NCI-H82 treated with DMSO at 0.1 percent for 48 hours (cell line): ENCODE data around the gene MAML3.

Experiments
- DNase-seq: peaks from one replicate; lab custom pipeline; 2025; ENCODE audit not compliant: unreplicated experiment; lab: John Stamatoyannopoulos, UW

MAML3 gene

GRCh38 chr4:139878050-139878449 lies 275.9 kb downstream of the MAML3 start:
- no peak for DNase-seq

- no peak for DNase-seq
Measured at GRCh38 chr4:139876337-139876941, 277.5 kb downstream of the MAML3 start.

- no peak for DNase-seq
Measured at GRCh38 chr4:139875411-139875825, 278.6 kb downstream of the MAML3 start.

GRCh38 chr4:139873111-139873860 lies 280.7 kb downstream of the MAML3 start:
- DNase-seq = no peak

DNA sequence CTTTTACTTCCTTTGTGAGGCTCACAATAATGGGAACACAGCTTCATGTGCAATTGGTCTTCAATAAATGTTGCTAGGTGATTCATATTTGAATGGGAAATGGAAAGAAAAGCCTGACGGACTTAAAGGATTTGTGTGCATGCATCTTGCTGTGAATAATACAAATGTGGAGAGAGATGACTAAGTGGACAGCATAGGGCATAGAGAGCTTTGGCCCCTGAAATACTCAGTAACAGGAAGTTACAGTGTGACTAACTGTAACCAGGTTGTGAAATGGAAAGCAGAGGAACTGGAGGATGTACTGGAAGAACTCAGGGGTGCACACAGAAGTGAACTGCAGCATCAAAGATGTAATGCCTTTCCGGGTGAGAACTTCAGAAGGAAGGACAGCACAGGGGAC lies 281.7 kb downstream of the MAML3 start:
- no peak for DNase-seq

- DNase-seq = no peak
Measured at GRCh38 chr4:139869810-139870209, 284.2 kb downstream of the MAML3 start.

- no peak for DNase-seq
Measured at GRCh38 chr4:139866276-139866962, 287.6 kb downstream of the MAML3 start.

GRCh38 chr4:139865537-139865936 lies 288.4 kb downstream of the MAML3 start:
- no peak for DNase-seq

DNA sequence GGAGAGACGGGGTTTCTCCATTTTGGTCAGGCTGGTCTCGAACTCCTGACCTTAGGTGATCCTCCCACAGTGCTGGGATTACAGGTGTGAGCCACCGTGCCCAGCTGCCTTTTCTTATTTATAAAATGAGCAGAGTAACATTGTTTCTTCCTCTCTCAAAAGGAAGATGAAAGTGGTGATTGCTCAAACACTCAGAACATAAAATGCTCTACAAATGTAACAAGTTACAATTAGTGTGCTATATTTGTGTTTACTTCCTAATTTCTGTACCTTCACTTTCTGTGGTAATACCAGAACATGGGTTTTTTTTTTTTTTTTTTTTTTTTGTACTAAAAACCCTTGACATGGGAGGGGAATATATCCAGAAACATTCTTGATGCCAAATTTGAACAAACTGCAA lies 290.5 kb downstream of the MAML3 start:
- DNase-seq = no peak

DNA sequence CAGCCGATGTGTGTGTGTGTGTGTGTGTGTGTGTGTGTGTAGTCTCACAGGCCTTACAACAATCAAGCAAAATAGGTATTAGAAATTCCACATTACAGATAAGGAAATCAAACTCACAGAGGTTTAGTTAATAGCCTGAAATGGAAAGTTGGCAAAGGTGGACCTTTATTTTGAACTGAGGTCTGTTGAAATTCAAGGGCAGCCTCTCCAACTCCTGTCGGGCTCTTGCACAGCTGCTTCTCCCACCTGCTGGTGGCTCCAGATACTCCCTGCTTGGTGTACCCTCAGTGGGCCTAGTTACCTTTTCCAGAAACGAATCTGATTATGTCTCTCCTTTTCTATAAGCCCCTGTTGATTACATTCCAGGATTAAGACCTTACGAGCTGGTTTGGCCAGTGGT lies 292.5 kb downstream of the MAML3 start:
- DNase-seq = peak; percentile 82

- no peak for DNase-seq
Measured at GRCh38 chr4:139860435-139861024, 293.5 kb downstream of the MAML3 start.

- DNase-seq = no peak
Measured at GRCh38 chr4:139859876-139860275, 294.1 kb downstream of the MAML3 start.

DNA sequence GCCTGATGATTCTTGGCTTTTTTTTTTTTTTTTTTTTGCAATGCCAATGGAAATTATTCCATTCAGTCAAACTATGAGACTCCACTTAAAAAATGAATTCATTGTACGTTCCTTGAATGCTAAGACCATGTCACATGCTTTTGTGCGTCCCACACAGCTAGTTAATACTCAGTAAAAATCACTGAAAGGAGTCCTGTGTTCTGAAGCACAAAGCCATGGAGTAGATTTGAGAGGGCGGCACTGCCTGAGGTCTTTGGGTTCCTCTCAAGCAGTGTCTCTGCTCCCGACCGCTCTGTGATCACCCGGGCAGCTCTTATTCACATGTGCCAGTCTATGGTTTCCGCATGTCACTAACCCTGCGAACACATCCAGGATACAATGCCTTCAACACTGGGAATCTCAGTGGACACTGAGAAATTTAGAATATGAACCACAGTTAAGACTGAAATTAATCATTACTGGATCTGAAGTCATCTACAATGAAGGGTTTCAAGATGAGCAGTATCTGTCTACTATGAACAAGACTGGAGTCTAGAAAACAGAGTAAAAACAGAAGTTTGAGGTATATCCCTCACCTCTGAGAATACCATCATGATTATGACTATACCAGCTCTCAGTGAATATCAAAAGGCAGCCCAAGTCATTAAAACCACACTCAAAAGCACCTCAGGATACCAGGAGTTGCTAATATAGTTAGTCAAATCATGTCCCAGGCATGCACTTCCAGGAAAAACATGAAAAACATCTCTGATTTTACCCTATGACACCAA lies 295.4 kb downstream of the MAML3 start:
- DNase-seq = no peak

- DNase-seq = no peak
Measured at GRCh38 chr4:139857977-139858376, 296.0 kb downstream of the MAML3 start.

DNA sequence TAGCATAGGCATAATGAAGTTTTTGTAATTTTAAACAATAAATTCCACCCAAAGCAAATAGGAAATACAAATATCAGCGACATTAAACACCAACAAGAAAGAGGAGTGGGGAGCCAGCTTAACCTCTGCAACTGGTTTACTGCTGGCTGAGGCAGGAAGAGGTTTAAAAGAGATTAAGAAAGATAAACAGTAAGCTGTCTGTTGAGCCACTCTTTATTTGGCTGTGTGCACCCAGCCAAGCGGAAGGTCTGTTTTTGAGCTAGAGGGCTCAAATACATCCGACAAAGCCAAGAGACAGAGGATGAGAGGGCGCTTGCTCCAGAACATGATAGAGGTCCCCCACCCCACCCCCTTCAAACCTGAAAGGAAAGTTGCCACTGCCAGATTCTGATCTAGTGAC lies 297.0 kb downstream of the MAML3 start:
- peak; percentile 80 for DNase-seq

GRCh38 chr4:139854668-139855403 lies 299.1 kb downstream of the MAML3 start:
- no peak for DNase-seq

- no peak for DNase-seq
Measured at GRCh38 chr4:139853309-139853708, 300.7 kb downstream of the MAML3 start.

DNA sequence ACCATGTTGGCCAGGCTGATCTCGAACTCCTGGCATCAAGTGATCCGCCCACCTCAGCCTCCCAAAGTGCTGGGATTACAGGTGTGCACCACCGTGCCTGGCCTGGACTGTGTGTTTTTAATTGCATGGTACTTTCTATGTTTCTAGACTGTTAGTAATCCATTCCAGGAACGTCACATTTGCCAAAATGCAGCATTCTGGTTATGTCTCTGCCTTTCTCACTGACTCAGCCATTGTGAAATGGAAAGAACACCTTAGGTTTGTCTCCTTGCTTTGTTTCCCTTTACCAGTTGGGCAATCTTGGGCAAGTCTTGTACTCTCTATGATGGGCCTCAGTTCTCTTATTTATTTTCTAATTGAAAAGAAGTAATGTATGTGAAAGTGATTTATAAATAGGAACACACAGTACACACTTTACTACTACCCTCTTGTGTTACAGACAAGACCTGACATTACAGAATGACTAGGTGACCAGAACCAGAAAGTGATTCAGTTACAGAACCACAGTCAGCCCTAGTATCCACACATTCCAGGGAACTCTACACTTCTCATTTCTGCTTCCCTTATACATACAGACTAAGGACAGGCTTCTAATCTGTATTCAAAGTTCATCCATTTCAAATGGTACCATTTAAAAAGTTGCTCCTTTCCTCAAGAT lies 301.2 kb downstream of the MAML3 start:
- no peak for DNase-seq

DNA sequence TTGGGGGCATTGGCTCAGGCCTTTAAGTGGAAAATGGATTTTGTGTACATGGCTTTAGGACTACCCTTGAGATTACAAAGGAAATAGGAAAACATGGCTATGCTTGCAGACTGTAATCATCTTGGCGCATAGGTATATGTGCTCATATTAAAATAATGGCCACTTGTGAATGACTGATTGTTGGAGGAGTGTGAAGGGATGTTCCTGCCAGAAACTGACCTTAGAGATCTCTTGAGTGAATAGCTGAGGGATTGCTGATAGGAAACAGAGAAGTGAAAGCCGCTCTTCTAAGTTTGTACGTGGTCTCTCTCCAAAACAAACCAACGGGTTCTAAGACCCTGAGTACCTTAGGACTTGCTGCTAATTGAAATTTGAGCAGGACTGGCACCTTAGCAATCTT lies 302.3 kb downstream of the MAML3 start:
- no peak for DNase-seq

DNA sequence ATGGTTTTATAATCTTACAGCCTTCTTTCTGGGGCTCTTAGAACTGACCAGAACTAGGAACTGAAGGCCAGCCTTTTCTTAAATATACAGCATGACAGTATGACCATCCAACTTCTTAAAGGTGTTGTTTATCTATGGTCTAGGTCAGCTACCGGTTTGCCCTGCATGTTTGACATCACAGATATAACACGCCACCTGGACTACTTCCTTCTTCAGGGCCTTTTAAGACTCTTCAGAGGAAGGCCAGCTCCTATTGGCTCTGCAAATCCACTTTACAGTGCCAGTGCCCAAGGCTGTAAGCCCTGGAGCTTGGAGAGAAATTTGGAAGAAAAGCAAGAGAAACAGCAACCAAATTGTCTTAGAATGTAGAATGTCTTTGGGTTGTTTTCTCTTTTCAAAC lies 302.9 kb downstream of the MAML3 start:
- no peak for DNase-seq
